KOPT-K1 (cell line): ENCODE measurements around the gene JAZF1.

Experiments
- H3K27ac ChIP-seq: fragments of 200-600 bp; sonication (generic); 2 replicates; pipeline ENCODE4 v1.5.1; 2016; ENCODE audit warnings: antibody characterized with exemption, mild to moderate bottlenecking, low read depth, low read length; ENCODE audit not compliant: poor library complexity, severe bottlenecking
- H3K36me3 ChIP-seq: fragments of 200-600 bp; sonication (generic); 2 replicates; pipeline ENCODE4 v1.5.1; 2017; ENCODE audit warnings: antibody characterized with exemption, mild to moderate bottlenecking, low read length, moderate library complexity; ENCODE audit not compliant: insufficient read depth
- H3K9me3 ChIP-seq: fragments of 200-600 bp; sonication (generic); 2 replicates; pipeline ENCODE4 v1.5.1; 2017; ENCODE audit warnings: antibody characterized with exemption, low read length, mild to moderate bottlenecking; ENCODE audit not compliant: insufficient read depth, poor library complexity, severe bottlenecking

Gene JAZF1

DNA sequence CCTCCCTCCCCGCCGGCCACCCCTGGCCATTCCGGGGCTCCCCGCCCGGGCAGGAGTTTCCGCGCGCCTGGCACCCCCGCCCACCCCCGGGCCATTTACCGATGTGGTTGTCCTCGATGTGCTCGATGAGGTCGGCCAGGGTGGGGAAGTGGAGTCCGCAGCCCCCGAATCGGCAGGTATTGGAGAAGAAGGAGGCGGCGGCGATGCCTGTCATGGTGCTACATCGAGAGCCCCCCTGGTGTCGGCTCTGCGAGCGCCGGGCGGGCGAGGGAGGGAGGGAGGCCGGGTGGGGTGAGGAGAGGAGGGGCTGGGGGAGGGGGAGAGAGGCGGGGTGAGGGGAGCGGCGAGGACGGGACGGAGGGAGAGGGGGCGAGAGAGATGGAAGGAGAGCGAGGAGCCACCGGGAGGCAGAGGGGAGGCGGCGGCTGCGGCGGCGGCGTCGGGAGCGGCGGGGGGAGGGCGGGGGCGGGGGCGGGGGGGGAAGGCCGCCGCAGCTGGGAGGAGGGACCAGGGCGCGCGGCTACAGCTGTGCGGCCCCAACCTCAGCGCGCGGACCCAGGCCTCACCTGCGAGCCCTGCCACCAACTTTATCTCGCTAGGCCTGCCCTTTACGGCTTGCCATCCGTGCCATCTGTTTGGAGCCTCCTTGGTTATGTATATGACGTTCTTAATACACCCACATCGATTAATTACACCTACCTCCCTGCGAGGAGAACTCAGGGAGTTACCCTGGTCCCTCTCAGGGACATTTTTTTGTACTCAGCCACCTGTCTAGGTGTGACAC is at the start of gene JAZF1:
Gene JAZF1 (minus strand): TSS at position 432 of the 784 bp plus-strand sequence.
- Histone ChIP-seq H3K9me3 (no peaks in the 10 kb centered on the region), H3K27ac (no peak within 1 kb of the TSS), H3K36me3 (no peaks in the 10 kb centered on the region)

DNA sequence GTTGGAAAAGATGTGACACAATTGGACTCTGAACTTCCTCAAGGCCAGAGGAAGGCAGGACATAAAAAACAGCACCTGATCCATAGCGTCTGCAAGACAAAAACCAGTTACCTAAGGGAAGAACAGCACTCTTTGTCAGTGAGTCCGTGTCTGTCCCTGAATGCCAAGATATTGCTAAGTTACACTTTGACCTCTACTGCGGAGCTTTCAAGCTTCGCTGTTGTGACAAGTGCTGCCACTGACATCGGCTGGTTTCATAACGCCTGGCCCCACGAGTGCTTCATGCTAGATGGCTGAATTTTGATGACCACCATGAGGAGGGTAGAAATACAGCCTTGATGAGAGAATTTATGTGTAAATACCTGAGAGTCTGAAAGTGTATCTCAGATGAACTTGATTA is 49.7 kb upstream of the JAZF1 start:
- Histone ChIP-seq H3K27ac (no peak overlapping the region), H3K36me3 (no peaks in the 10 kb centered on the region), H3K9me3 (no peaks in the 10 kb centered on the region)

DNA sequence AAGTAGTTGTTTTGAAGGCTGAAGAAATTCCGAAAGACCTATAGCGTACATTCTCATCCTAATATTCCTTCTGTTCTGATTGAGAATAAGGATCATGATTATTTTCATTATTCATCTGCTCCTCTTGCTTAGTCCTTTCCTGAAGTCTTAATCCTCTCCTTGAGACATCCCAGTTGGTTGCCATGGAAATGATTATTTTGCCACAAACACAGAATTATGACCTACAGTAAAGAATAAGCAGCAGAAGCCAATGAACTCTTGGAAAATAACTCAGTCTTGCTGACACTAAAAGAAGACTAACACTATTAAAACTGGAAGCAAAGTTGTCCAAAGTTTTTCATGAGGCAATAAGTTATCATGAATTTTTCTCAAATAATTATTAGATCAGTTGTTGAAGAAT is 47.8 kb upstream of the JAZF1 start:
- Histone ChIP-seq H3K27ac (no peak overlapping the region), H3K9me3 (no peaks in the 10 kb centered on the region), H3K36me3 (no peaks in the 10 kb centered on the region)

DNA sequence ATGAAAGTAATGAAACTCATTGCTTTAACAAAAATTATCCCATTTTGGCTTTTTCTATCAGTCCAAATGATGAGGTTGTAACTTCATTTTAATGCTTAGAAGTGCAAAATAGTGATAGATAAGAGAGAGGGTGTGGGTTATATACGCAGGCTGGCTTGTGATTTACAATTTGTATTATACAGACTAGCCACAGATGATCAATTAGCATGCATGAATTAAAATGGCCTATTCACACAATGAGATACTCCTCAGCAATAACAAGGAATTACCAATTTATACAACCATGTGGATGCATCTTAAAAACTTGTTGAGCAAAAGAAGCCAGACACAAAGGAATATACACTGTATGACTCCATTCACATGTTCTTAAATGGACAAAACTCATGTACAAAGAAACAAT is 45.4 kb upstream of the JAZF1 start:
- Histone ChIP-seq H3K27ac (no peak overlapping the region), H3K9me3 (no peaks in the 10 kb centered on the region), H3K36me3 (no peaks in the 10 kb centered on the region)

DNA sequence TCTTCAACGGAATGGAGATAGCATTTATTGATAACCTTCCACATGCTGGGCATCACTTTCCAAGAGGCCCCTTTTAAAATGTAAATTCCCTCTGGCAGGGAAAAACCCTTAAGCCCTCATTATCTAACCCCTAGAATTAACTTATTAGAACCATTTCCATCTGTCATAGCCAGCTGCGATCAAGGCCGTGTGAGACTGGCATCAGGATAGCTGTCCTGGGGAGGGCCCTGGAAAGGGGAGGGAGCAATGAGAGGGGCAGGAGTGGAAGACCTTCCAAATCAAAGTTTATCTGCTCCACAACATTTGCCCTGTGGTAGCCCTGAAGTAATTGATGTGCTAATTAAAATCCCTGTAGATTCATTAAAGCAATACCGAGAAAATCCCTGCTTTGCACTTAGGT is 45.0 kb upstream of the JAZF1 start:
- no peaks in the 10 kb centered on the region for H3K36me3 ChIP-seq
- no peak overlapping the region for H3K27ac ChIP-seq
- no peaks in the 10 kb centered on the region for H3K9me3 ChIP-seq

DNA sequence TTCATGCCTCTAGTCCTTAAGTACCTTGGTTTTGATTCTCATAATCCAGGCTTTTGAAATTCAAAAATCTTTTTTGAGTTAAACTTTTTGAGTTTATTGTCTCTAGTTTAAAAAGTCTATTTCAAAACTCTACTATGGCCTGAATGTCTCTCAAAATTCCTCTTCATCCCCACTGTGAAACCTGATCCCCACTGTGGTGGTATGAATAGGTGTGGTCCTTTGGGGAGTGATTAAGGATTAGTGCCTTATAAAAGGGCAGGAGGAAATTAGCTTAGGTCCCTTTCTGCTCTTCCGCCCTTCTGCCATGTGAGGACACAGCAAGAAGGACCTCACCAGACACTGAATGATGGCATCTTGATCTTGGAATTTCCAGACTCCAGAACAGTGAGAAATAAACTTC is 44.1 kb upstream of the JAZF1 start:
- no peaks in the 10 kb centered on the region for H3K36me3 ChIP-seq
- no peak overlapping the region for H3K27ac ChIP-seq
- H3K9me3 ChIP-seq, result no peaks in the 10 kb centered on the region

DNA sequence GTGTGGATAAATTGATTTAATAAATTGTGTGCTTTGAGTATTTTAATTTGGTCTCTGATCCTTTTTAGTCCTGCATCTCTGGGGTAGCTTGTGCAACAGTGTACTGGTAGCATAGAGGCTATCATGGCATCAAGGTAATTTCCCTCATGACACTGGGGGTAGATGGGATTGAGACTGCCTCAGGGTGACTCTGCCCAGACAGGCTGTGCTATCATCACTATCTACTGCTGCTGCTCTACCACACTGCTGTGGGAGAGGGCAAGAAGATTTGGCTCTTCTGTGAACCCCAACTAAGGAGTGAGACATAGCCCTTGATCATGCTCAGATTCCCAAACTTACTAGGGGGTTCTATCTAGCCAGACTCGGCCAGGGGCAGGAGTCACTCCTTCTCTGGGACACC is 43.6 kb upstream of the JAZF1 start:
- Histone ChIP-seq H3K27ac (no peak overlapping the region), H3K36me3 (no peaks in the 10 kb centered on the region), H3K9me3 (no peaks in the 10 kb centered on the region)

DNA sequence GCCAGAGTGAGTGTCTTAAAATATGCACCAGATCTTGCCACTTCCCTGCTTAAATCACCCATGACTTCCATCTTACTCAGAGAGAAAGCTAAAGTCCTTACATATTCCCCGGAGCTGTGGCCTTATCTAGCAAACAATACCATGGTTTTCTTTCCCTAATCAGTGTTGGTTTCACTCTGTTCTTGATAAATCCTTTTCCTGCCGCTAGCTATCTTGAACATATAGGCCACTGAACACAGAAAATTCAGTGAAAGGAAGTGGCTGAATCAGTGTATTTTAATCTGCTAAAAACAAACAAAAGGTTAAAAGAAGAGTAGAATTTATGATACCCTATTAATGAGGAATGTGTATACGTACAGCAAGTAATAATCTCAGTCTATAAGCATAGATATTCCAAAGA is 42.0 kb upstream of the JAZF1 start:
- Histone ChIP-seq H3K27ac (no peak overlapping the region), H3K36me3 (no peaks in the 10 kb centered on the region), H3K9me3 (no peaks in the 10 kb centered on the region)

DNA sequence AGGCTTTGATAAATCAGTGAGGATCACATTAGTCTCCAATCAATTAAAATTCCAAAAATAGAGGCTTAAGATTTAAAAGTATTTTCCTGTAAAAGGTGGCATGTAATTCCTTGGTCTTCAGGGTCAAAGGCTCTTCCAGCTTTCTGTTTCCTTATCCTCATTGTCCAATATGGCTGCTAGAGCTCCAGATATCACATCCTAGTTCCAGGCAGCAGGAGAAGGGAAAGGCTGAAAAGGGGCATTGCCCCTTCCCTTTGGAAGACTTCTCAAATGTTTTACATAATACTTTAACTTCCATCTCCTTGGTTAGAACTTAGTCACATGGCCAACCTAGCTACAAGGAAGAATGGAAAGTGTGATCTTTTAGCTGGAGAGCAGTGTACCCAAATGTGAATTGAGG is 39.2 kb upstream of the JAZF1 start:
- H3K36me3 ChIP-seq, result no peaks in the 10 kb centered on the region
- H3K27ac ChIP-seq, result no peak overlapping the region
- no peaks in the 10 kb centered on the region for H3K9me3 ChIP-seq

DNA sequence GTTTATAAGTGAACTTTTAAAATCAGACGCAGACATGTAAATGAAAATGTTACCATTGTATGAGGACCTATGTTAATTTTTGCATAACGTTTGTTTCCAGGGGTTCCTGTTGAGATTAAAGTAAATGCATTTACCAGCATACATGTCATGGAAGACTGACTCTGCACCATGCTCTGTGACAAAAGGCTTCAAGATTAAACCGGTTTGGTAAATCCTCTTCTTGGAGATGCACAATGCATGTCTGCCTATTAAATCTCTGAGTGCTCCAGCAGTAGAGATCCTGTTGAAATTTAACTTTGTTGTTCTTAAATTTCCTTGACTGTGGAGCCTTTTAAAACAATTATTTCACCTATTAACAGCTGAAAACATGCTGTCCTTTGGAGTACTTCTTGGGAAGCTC is 36.5 kb upstream of the JAZF1 start:
- Histone ChIP-seq H3K9me3 (no peaks in the 10 kb centered on the region), H3K27ac (no peak overlapping the region), H3K36me3 (no peaks in the 10 kb centered on the region)

DNA sequence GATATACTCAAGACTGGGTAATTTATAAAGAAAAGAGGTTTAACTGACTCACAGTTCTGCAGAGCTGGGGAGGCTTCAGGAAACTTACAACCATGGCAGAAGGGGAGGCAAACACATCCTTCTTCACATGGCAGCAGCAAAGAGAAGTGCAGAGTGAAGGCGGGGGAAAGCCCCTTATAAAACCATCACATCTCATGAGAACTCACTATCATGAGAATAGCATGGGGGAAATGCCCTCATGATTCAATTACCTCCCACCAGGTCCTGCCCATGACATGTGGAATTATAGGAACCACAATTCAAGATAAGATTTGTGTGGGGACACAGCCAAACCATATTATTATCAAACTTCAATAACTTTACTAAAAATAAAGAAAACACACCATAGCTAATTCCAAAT is 30.4 kb upstream of the JAZF1 start:
- Histone ChIP-seq H3K36me3 (no peaks in the 10 kb centered on the region), H3K9me3 (no peaks in the 10 kb centered on the region), H3K27ac (no peak overlapping the region)

DNA sequence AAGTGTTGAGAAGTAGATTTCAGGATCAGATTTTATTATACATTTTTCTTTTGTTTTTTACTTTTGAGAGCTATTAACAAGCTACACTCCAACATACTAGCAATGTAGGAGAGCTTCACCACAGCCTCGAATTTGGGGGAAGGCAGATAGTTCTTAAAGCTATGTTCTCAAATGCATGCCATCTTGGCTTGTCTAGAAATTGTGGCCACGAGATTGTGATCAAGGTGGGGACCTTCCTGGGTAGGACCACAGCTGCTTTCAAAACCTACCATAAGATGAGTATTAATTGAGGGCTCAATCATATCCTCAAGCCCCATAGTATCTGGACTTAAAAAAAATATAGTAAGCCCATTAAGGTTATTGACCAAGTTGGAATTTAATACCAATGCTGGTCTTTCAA is 27.9 kb upstream of the JAZF1 start:
- Histone ChIP-seq H3K9me3 (no peaks in the 10 kb centered on the region), H3K27ac (no peak overlapping the region), H3K36me3 (no peaks in the 10 kb centered on the region)

DNA sequence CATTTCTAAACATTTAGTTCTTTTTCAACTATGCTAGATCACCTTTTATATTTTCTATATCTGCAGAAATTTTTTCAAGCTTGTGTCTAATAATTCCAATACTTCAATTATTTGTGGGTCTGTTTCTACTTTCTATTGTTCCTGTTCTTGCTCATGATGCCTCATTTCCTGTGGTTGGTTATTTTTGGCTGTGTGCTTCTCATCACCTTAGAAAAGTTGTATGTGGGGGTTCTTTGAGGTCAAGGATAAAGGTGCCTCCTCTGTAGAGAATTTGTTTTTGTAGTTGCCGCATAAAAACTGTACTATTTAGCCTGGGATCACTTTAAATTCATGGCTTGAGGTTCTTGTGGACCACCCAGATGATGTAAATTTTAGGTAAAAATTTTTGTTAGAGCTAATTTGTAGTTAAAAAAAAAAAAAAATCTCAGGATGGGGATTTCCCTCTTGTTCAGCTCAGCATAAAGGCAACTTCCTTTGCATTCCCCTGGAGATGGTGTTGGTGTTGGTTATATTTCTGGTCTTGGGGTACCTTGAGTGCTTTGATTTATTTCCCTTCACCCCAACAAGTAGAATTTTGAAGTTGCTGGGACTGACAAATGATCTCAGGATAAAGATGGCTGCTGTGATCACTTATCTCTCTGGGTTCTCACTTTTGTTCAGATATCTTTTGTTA is 27.0 kb upstream of the JAZF1 start:
- no peaks in the 10 kb centered on the region for H3K9me3 ChIP-seq
- H3K27ac ChIP-seq, result no peak overlapping the region
- no peaks in the 10 kb centered on the region for H3K36me3 ChIP-seq

DNA sequence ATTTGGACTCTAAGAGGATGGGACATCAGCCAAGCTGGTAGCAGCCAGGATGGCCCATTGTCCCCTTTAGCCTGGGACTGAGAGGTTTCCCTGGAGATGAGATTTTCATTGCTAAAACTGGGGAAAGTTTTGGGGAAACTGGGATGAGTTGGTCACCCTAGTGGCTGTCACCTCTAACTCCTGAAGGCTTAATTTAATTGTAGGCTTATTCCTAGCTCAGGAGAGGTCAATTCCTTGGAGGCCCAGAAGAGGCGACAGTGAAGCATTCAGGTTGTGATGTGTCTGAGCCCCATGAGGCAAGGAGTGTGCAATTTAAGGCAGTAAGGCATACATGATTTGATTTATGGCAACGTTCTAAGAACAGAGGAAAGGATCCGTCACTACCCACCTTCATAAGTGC is 24.9 kb upstream of the JAZF1 start:
- no peaks in the 10 kb centered on the region for H3K36me3 ChIP-seq

DNA sequence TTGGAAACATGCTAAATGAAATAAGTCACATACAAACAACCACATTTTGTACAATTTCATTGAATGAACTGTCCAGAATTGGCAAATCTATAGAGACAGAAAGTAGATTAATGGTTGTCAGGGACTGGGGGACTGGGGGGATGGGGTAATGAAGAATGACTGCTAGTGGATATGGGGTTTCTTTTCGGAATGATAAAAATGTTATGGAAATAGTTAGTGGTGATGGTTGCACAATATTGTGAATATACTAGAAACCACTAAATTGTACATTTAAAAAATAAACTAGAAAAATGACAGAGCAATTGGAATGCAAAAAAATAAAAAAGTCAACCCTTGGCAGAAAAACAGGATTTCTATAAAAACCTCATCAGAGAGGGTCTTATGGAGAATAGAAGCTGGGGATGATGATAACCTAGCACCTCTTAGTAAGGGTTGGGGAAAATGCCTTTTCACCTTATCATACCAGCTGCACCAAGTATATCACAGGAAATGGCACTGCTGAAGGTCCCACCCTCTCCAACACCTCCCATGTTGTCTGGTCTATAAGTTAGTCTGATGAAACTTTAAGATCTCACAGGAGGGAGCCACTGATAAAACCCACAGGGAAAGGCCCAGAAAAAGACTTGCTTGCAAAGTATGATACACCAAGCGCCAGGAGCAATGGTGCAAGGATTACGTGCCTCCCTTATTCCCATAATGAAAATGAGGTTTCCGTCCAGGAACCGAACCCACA is 23.1 kb upstream of the JAZF1 start:
- Histone ChIP-seq H3K36me3 (no peaks in the 10 kb centered on the region), H3K27ac (no peak overlapping the region), H3K9me3 (no peaks in the 10 kb centered on the region)

More for the DNA sequence above, 24.9 kb upstream of the JAZF1 start:
- H3K27ac ChIP-seq, result no peak overlapping the region
- no peaks in the 10 kb centered on the region for H3K9me3 ChIP-seq
